ENCODE results near the gene COQ10A. TPM values are rescaled to one million over a fixed set of nuclear protein-coding genes. Genes with fewer than 3 reads are reported as not detected.
A peak's percentile ranks its signal among the peaks of the same experiment; 100 is the strongest.

The COQ10A gene
- total RNA-seq, 1 donor from 2014 or later: 26.4 TPM

DNA sequence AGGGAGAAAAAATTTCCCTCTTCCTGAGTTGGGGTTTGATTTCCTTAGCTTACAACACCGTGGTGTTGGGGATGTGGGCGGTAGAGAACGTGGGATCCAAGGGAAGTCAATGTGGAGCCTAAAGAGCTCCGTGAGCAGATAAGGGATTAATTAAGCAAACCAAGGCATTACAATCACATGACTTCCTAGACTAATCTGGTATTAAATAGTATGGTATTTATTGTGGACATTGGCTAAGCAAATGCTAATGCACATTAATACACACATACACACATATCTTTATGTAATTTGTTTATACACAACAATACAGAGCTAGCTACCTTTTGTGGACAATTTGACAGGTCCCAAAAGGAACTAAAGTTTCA lies 44.2 kb upstream of the COQ10A start:
- peak; percentile 1 for TF ChIP-seq CTCF (conservative IDR thresholded peaks at IDR 0.05)
- peaks cover 36% of the 10 kb centered on the region for H3K4me1 Mint-ChIP-seq (ENCODE audit: unreplicated experiment)

DNA sequence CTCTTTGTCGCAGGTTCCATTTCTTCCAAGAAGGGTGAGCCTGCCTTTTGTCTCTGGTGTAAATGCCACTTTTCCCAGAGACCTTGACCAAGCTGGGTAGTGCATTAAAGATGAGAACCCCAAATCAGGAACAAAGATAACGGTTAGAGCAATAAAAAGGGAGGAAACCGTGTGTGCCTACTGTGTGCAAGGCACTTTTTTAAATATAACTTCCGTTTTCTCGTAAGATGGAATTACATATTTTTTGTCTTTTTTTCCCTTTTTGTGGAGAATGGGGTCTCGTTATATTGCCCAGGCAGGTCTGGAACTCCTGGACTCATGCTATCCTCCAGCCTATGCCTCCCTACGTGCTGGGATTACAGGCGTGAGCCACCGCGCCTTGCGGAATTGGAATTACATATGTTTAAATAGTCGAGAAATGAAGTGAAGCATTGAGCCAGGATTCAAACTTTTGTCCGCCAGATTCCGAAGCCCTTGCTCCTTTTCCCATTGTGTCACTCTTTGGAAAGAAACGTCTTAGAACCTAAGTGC lies 43.1 kb upstream of the COQ10A start:
- no peak for DNase-seq (ENCODE audit: extremely low spot score, unreplicated experiment)
- H3K36me3 Mint-ChIP-seq: no peaks in the 10 kb centered on the region
- no peaks in the 10 kb centered on the region for H3K9me3 Mint-ChIP-seq
- no peaks in the 10 kb centered on the region for H3K27me3 Mint-ChIP-seq
- TF ChIP-seq CTCF (conservative IDR thresholded peaks at IDR 0.05): no peak
- peak overlapping the region; percentile 88 for H3K4me3 Mint-ChIP-seq
- H3K27ac Mint-ChIP-seq: peak overlapping the region; percentile 95
- H3K4me1 Mint-ChIP-seq (ENCODE audit: unreplicated experiment): peaks cover 36% of the 10 kb centered on the region

More for the DNA sequence above, 44.2 kb upstream of the COQ10A start:
- no peak for DNase-seq (ENCODE audit: extremely low spot score, unreplicated experiment)
- Mint-ChIP-seq H3K27me3 (no peaks in the 10 kb centered on the region), H3K36me3 (no peaks in the 10 kb centered on the region), H3K9me3 (no peaks in the 10 kb centered on the region), H3K27ac (peak overlapping the region; percentile 99), H3K4me3 (peak overlapping the region; percentile 99)

- Mint-ChIP-seq H3K4me3 (peak within 1 kb of the TSS; percentile 88), H3K36me3 (no peaks in the 10 kb centered on the region), H3K9me3 (no peaks in the 10 kb centered on the region), H3K27ac (peak within 1 kb of the TSS; percentile 95), H3K4me1 (ENCODE audit: unreplicated experiment) (peaks cover 36% of the 10 kb centered on the region), H3K27me3 (no peaks in the 10 kb centered on the region)
- TF ChIP-seq CTCF (conservative IDR thresholded peaks at IDR 0.05): peak; percentile 88
- peak; percentile 99 for DNase-seq (ENCODE audit: extremely low spot score, unreplicated experiment)
Observed at GRCh38 chr12:56224102-56224701, 42.5 kb upstream of the COQ10A start, which contains the start of gene NABP2. Gene NABP2, plus strand, starts transcription at chr12:56224342. Its CDS starts 515 bp downstream, at chr12:56224857.

DNA sequence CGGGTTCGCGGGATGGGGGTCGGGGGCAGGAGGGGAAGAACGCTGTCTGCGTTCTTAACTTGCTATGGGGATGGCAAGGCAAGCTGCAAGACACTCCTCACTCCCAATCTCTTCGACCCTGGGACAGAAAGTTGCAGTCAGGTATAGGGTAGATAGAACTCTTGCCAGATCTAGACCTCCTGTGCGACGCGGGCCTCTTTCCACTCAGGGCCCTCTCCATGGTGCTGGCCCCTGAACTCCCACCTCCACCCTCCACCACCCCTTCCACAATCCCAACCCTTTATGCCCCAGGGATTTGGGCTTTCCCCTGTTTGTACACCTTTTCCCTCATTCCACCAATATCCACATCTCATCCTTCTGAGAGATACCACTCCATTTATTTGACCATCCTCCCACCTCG lies 41.8 kb upstream of the COQ10A start:
- Mint-ChIP-seq H3K9me3 (no peaks in the 10 kb centered on the region), H3K27ac (peak overlapping the region; percentile 95)

GRCh38 chr12:56229082-56229481 lies 37.7 kb upstream of the COQ10A start:
- peaks cover 16% of the 10 kb centered on the region for H3K4me1 Mint-ChIP-seq (ENCODE audit: unreplicated experiment)
- H3K27ac Mint-ChIP-seq: no peak overlapping the region
- no peaks in the 10 kb centered on the region for H3K9me3 Mint-ChIP-seq
- no peaks in the 10 kb centered on the region for H3K36me3 Mint-ChIP-seq
- TF ChIP-seq CTCF (conservative IDR thresholded peaks at IDR 0.05): no peak
- no peak for DNase-seq (ENCODE audit: extremely low spot score, unreplicated experiment)
- no peak overlapping the region for H3K4me3 Mint-ChIP-seq
- H3K27me3 Mint-ChIP-seq: no peaks in the 10 kb centered on the region

More for the DNA sequence above, 41.8 kb upstream of the COQ10A start:
- no peak for DNase-seq (ENCODE audit: extremely low spot score, unreplicated experiment)
- Mint-ChIP-seq H3K4me1 (ENCODE audit: unreplicated experiment) (peaks cover 37% of the 10 kb centered on the region), H3K4me3 (peak overlapping the region; percentile 88), H3K36me3 (no peaks in the 10 kb centered on the region), H3K27me3 (no peaks in the 10 kb centered on the region)
- no peak for TF ChIP-seq CTCF (conservative IDR thresholded peaks at IDR 0.05)
